IMR-90 (cell line): ENCODE measurements around the gene SSBP3. TPM values are rescaled to one million over a fixed set of nuclear protein-coding genes. Genes with fewer than 3 reads are reported as not detected.

ENCODE experiments used
- ATAC-seq: fragments of 200-7000 bp; cut with Tn5 transposase; 2 replicates; pipeline ENCODE4 v1.9.1; 2020; ENCODE audit warnings: low read depth, mild to moderate bottlenecking, moderate library complexity
- BruUV-seq: library from RNA; stranded (reverse); fragments of 400-500 nt; replicated peaks from 2 replicates; lab custom pipeline; 2021; lab: Mats Ljungman, UMichigan
- CTCF ChIA-PET: fragments of 300-600 bp; formaldehyde crosslinking; extraction: SDS; loops from one replicate; lab custom pipeline; 2021; ENCODE audit warnings: antibody characterized with exemption; lab: Yijun Ruan, JAX
- POLR2A ChIA-PET: fragments of 300-600 bp; sonication (Branson Sonifier 250); formaldehyde crosslinking; loops from one replicate; lab custom pipeline; 2022; ENCODE audit warnings: antibody characterized with exemption; ENCODE audit not compliant: unreplicated experiment; lab: Charles Lee
- DNase-seq: peaks from one replicate; pipeline ENCODE4 v3.0.0; 2013
- H2AFZ ChIP-seq: replicated peaks from 2 replicates; pipeline ENCODE3; 2013; ENCODE audit warnings: low read length, mild to moderate bottlenecking; ENCODE audit not compliant: poor library complexity
- H2AK5ac ChIP-seq: 2 replicates; pipeline ENCODE4 v1.6.1; 2013; ENCODE audit warnings: low read depth, low read length, inconsistent platforms
- H2AK9ac ChIP-seq: replicated peaks from 2 replicates; pipeline ENCODE3; 2013; ENCODE audit warnings: mild to moderate bottlenecking, low read depth, low read length, moderate library complexity; ENCODE audit not compliant: poor library complexity
- H2BK120ac ChIP-seq: 2 replicates; pipeline ENCODE4 v1.6.1; 2013; ENCODE audit warnings: low read depth, low read length, inconsistent platforms
- H2BK15ac ChIP-seq: 3 replicates; pipeline ENCODE4 v1.6.1; 2013; ENCODE audit warnings: low read depth, low read length, inconsistent platforms
- H2BK20ac ChIP-seq: 2 replicates; pipeline ENCODE4 v1.6.1; 2013; ENCODE audit warnings: low read depth, mild to moderate bottlenecking, inconsistent platforms, low read length, moderate library complexity
- H2BK5ac ChIP-seq: 2 replicates; pipeline ENCODE4 v1.6.1; 2013; ENCODE audit warnings: mild to moderate bottlenecking, low read depth, low read length, inconsistent platforms; ENCODE audit not compliant: poor library complexity, severe bottlenecking
- H3K14ac ChIP-seq: replicated peaks from 2 replicates; pipeline ENCODE4 v1.6.1; 2013; ENCODE audit warnings: low read depth, low read length, inconsistent platforms
- H3K18ac ChIP-seq: 2 replicates; pipeline ENCODE4 v1.6.1; 2013; ENCODE audit warnings: low read depth, low read length, control low read depth
- H3K23ac ChIP-seq: 2 replicates; pipeline ENCODE4 v1.6.1; 2013; ENCODE audit warnings: low read depth, low read length, inconsistent platforms
- H3K27ac ChIP-seq: 2 replicates; pipeline ENCODE4 v1.5.1; 2013; ENCODE audit warnings: mild to moderate bottlenecking, control low read depth, low read length; ENCODE audit not compliant: insufficient read depth
- H3K27me3 ChIP-seq: 2 replicates; pipeline ENCODE4 v1.6.1; 2013; ENCODE audit warnings: low read length; ENCODE audit not compliant: control insufficient read depth, insufficient read depth
- H3K36me3 ChIP-seq: 2 replicates; pipeline ENCODE4 v1.6.1; 2013; ENCODE audit warnings: low read length, mixed read lengths; ENCODE audit not compliant: control insufficient read depth, insufficient read depth
- H3K4ac ChIP-seq: 2 replicates; pipeline ENCODE4 v1.6.1; 2013; ENCODE audit warnings: low read depth, low read length, inconsistent platforms
- H3K4me1 ChIP-seq: 2 replicates; pipeline ENCODE4 v1.6.1; 2013; ENCODE audit warnings: low read length, mixed read lengths; ENCODE audit not compliant: control insufficient read depth, insufficient read depth
- H3K4me2 ChIP-seq: 2 replicates; pipeline ENCODE4 v1.6.1; 2013; ENCODE audit warnings: low read depth, mild to moderate bottlenecking, control low read depth, low read length, moderate library complexity
- H3K4me3 ChIP-seq: 2 replicates; pipeline ENCODE4 v1.5.1; 2013; ENCODE audit warnings: low read depth, mild to moderate bottlenecking, control low read depth, low read length, moderate library complexity; ENCODE audit not compliant: insufficient read depth
- H3K56ac ChIP-seq: 2 replicates; pipeline ENCODE4 v1.6.1; 2013; ENCODE audit warnings: low read length, inconsistent platforms; ENCODE audit not compliant: insufficient read depth; ENCODE audit errors: extremely low read depth
- H3K79me1 ChIP-seq, 2 experiments: 2 replicates each; pipeline ENCODE4 v1.6.1; 2013; ENCODE audit warnings: low read length in 2 of 2, inconsistent platforms in 1 of 2, low read depth in 1 of 2
- H3K9ac ChIP-seq: 2 replicates; pipeline ENCODE4 v1.6.1; 2013; ENCODE audit warnings: low read depth, low read length, control low read depth
- H3K9me1 ChIP-seq: 2 replicates; pipeline ENCODE4 v1.6.1; 2013; ENCODE audit warnings: low read length, inconsistent platforms; ENCODE audit not compliant: insufficient read depth
- H3K9me3 ChIP-seq: 2 replicates; pipeline ENCODE4 v1.6.1; 2013; ENCODE audit warnings: low read length; ENCODE audit not compliant: control insufficient read depth, insufficient read depth
- H4K20me1 ChIP-seq: 2 replicates; pipeline ENCODE4 v1.6.1; 2013; ENCODE audit warnings: low read length, inconsistent platforms; ENCODE audit not compliant: insufficient read depth
- H4K5ac ChIP-seq: 2 replicates; pipeline ENCODE4 v1.6.1; 2013; ENCODE audit warnings: mild to moderate bottlenecking, low read depth, low read length, control low read depth
- H4K8ac ChIP-seq, 2 experiments: 2 replicates each; pipeline ENCODE4 v1.6.1; 2013; ENCODE audit warnings: low read depth in 2 of 2, low read length in 2 of 2, control low read depth in 1 of 2, inconsistent platforms in 1 of 2
- H4K91ac ChIP-seq: 2 replicates; pipeline ENCODE4 v1.6.1; 2013; ENCODE audit warnings: low read depth, low read length, inconsistent platforms; ENCODE audit not compliant: insufficient read depth
- BHLHE40 ChIP-seq: fragments of 150-350 bp; IDR thresholded peaks from 2 replicates; pipeline ENCODE4 v1.6.1; 2016; ENCODE audit warnings: mild to moderate bottlenecking, low read depth, low read length
- CEBPB ChIP-seq: IDR thresholded peaks from 2 replicates; pipeline ENCODE4 v1.6.1; 2012; ENCODE audit warnings: low read depth, low read length, improper control_type of control experiment
- CHD1 ChIP-seq: IDR thresholded peaks from 2 replicates; pipeline ENCODE4 v1.6.1; 2012; ENCODE audit warnings: low read depth, low read length, improper control_type of control experiment
- FOS ChIP-seq: fragments of 150-350 bp; IDR thresholded peaks from 2 replicates; pipeline ENCODE4 v1.6.1; 2016; ENCODE audit warnings: low read depth, low read length
- MAFK ChIP-seq: IDR thresholded peaks from 2 replicates; pipeline ENCODE4 v1.6.1; 2012; ENCODE audit warnings: low read depth, low read length, improper control_type of control experiment
- MAZ ChIP-seq: IDR thresholded peaks from 2 replicates; pipeline ENCODE4 v1.6.1; 2012; ENCODE audit warnings: low read depth, mild to moderate bottlenecking, low read length, improper control_type of control experiment, moderate library complexity, borderline replicate concordance
- MXI1 ChIP-seq: IDR thresholded peaks from 2 replicates; pipeline ENCODE4 v1.6.1; 2012; ENCODE audit warnings: low read depth, mild to moderate bottlenecking, low read length, moderate library complexity, borderline replicate concordance
- NFE2L2 ChIP-seq: fragments of 150-350 bp; IDR thresholded peaks from 2 replicates; pipeline ENCODE4 v1.6.1; 2016; ENCODE audit warnings: low read depth, mild to moderate bottlenecking, low read length
- POLR2A ChIP-seq: IDR thresholded peaks from 2 replicates; pipeline ENCODE4 v1.6.1; 2012; ENCODE audit warnings: mild to moderate bottlenecking, low read depth, low read length
- RAD21 ChIP-seq: IDR thresholded peaks from 2 replicates; pipeline ENCODE4 v1.6.1; 2012; ENCODE audit warnings: low read length, improper control_type of control experiment
- RCOR1 ChIP-seq: IDR thresholded peaks from 2 replicates; pipeline ENCODE4 v1.6.1; 2012; ENCODE audit warnings: mild to moderate bottlenecking, low read length, improper control_type of control experiment; ENCODE audit not compliant: insufficient replicate concordance
- RFX5 ChIP-seq: IDR thresholded peaks from 2 replicates; pipeline ENCODE4 v1.8.0; 2012; ENCODE audit warnings: low read depth, mild to moderate bottlenecking, low read length, moderate library complexity
- SMC3 ChIP-seq: fragments of 150-350 bp; IDR thresholded peaks from 2 replicates; pipeline ENCODE4 v1.6.1; 2016; ENCODE audit warnings: low read depth, mild to moderate bottlenecking, antibody characterized with exemption, low read length, moderate library complexity
- WGBS, 2 experiments: methylation state at CpG; one replicate each; pipeline versions ENCODE4 v1.1.5 to v1.1.7; 2013; ENCODE audit warnings: missing lambda C conversion rate in 2 of 2; ENCODE audit not compliant: insufficient read length in 1 of 2; ENCODE audit errors: extremely low coverage in 2 of 2; 5-methylcytosine and 5-hydroxymethylcytosine counted together
- dilution Hi-C: fragments of 300-500 bp; cut with HindIII; formaldehyde crosslinking; loops from one replicate; pipeline ENCODE4 v1.14.3; 2018; ENCODE audit warnings: low sequenced_read_pairs; ENCODE audit not compliant: unreplicated experiment
- in situ Hi-C: fragments of 300-500 bp; cut with MboI; formaldehyde crosslinking; loops from 3 replicates; pipeline ENCODE4 v1.14.3; 2019; ENCODE audit warnings: low sequenced_read_pairs, inconsistent platforms, mixed read lengths
- intact Hi-C: fragments of 100-400 bp; cut with micrococcal nuclease; formaldehyde crosslinking; loops from 2 replicates; pipeline ENCODE4 v1.10.0; 2022
- polyA plus RNA-seq, 3 experiments: library from polyadenylated mRNA; depleted of rRNA; stranded (reverse); fragments of >200 nt; gene quantifications; 2 replicates each; pipeline ENCODE4 v1.2.3, GENCODE V29; 2012; ENCODE audit warnings: low replicate concordance in 1 of 3
- total RNA-seq: library from RNA; depleted of rRNA; stranded (reverse); fragments of >200 nt; gene quantifications from 2 replicates; pipeline ENCODE4 v1.2.3, GENCODE V29; 2012
- TF ChIP-seq, protein P1 (sequence below): fragments of 150-350 bp; IDR thresholded peaks from 2 replicates; pipeline ENCODE4 v1.6.1; 2016; ENCODE audit warnings: low read depth, mild to moderate bottlenecking, low read length, moderate library complexity, borderline replicate concordance
- TF ChIP-seq, protein P2 (sequence below): conservative IDR thresholded peaks from 2 replicates; pipeline ENCODE4 v1.5.1; 2012; ENCODE audit warnings: mild to moderate bottlenecking, low read depth, low read length, improper control_type of control experiment

The SSBP3 gene
- total and polyA plus RNA-seq, 2 of the 4 experiments (the other 2 are of a cell fraction), result 10.9 to 39.6 TPM

DNA sequence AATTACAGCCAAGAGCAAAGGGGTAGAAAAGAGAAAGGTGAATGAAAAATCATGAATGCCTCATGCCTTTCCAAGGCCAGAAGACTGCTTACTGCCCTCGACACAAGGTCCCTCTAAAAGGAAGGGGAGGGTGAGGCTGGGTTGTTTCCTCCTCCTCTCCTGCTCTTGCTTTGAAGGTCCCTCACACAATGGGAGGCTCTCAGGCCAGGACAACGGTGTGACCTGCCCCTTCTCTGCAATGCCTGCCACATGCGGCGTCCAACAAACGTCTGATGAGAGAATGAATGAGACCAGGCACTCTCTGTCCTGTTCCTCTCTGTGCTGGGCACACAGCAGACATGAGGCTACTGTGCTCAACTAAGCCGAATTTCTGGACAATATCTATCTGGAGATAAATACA lies 51.3 kb downstream of the SSBP3 start:
- H3K56ac ChIP-seq, result no peak overlapping the region
- H3K4me3 ChIP-seq, result no peak overlapping the region
- H3K9me3 ChIP-seq, result no peaks in the 10 kb centered on the region
- H3K27ac ChIP-seq, result no peak overlapping the region
- in situ Hi-C loops, result no loop called here
- no peak overlapping the region for H2BK15ac ChIP-seq
- H2AK5ac ChIP-seq, result 0 out of 2 replicates have a peak overlapping the region, but pooled peaks have one; percentile 23
- CTCF ChIA-PET, result no interaction called here
- no peak overlapping the region for H2BK20ac ChIP-seq
- H2BK5ac ChIP-seq, result no peak overlapping the region
- no peak overlapping the region for H3K18ac ChIP-seq
- H4K8ac ChIP-seq, result no peak overlapping the region
- no peaks in the 10 kb centered on the region for H3K27me3 ChIP-seq
- no peak for TF ChIP-seq RAD21
- no peak for TF ChIP-seq CHD1
- TF ChIP-seq, protein P1, sequence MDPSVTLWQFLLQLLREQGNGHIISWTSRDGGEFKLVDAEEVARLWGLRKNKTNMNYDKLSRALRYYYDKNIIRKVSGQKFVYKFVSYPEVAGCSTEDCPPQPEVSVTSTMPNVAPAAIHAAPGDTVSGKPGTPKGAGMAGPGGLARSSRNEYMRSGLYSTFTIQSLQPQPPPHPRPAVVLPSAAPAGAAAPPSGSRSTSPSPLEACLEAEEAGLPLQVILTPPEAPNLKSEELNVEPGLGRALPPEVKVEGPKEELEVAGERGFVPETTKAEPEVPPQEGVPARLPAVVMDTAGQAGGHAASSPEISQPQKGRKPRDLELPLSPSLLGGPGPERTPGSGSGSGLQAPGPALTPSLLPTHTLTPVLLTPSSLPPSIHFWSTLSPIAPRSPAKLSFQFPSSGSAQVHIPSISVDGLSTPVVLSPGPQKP, result no peak
- TF ChIP-seq BHLHE40, result no peak
- TF ChIP-seq, protein P2, sequence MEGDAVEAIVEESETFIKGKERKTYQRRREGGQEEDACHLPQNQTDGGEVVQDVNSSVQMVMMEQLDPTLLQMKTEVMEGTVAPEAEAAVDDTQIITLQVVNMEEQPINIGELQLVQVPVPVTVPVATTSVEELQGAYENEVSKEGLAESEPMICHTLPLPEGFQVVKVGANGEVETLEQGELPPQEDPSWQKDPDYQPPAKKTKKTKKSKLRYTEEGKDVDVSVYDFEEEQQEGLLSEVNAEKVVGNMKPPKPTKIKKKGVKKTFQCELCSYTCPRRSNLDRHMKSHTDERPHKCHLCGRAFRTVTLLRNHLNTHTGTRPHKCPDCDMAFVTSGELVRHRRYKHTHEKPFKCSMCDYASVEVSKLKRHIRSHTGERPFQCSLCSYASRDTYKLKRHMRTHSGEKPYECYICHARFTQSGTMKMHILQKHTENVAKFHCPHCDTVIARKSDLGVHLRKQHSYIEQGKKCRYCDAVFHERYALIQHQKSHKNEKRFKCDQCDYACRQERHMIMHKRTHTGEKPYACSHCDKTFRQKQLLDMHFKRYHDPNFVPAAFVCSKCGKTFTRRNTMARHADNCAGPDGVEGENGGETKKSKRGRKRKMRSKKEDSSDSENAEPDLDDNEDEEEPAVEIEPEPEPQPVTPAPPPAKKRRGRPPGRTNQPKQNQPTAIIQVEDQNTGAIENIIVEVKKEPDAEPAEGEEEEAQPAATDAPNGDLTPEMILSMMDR, result no peak
- no peak for TF ChIP-seq RCOR1
- TF ChIP-seq POLR2A, result no peak
- TF ChIP-seq MAFK, result no peak
- TF ChIP-seq MAZ, result no peak
- no peak for TF ChIP-seq MXI1
- no peak for TF ChIP-seq FOS
- no peak for TF ChIP-seq CEBPB
- no peak for TF ChIP-seq RFX5
- TF ChIP-seq SMC3, result no peak
- no peak for TF ChIP-seq NFE2L2
- peaks cover 53% of the 10 kb centered on the region for H4K20me1 ChIP-seq
- peaks cover 13% of the 10 kb centered on the region for H3K36me3 ChIP-seq
- H4K91ac ChIP-seq, result no peak overlapping the region
- H3K79me1 ChIP-seq, result peaks cover 38 to 92% of the 10 kb centered on the region in 2 experiments
- H2AFZ ChIP-seq, result no peak overlapping the region
- no peak overlapping the region for H4K5ac ChIP-seq
- POLR2A ChIA-PET, result no interaction called here
- intact Hi-C loops, result no loop called here
- H2AK9ac ChIP-seq, result no peak overlapping the region
- H3K9me1 ChIP-seq, result peaks cover 37% of the 10 kb centered on the region
- dilution Hi-C loops, result no loop called here
- peak overlapping the region; percentile 3; the same call in 1 of the 2 replicates for H3K23ac ChIP-seq
- DNase-seq, result no peak
- no peak overlapping the region for H3K4me2 ChIP-seq
- H3K9ac ChIP-seq, result no peak overlapping the region
- 0 out of 2 replicates have a peak overlapping the region, but pooled peaks have one; percentile 30 for H3K14ac ChIP-seq
- 60% methylated on average over 1 of the region's 6 CpGs; no CpG with 5 or more reads in 1 of the 2 experiments for WGBS, 2 experiments
- peak overlapping the region; percentile 8; the same call in 1 of the 2 replicates for H3K4ac ChIP-seq
- no TSS peak for BruUV-seq
- H3K4me1 ChIP-seq, result peaks cover 16% of the 10 kb centered on the region
- no peak for ATAC-seq
- H2BK120ac ChIP-seq, result no peak overlapping the region; the same call in 1 of the 2 replicates
